H1 (cell line): ENCODE measurements around the gene ADAMTS8. TPM values are rescaled to one million over a fixed set of nuclear protein-coding genes. Genes with fewer than 3 reads are reported as not detected.

Source experiments
- KDM4A ChIP-seq: IDR thresholded peaks from one replicate; pipeline ENCODE4 v1.7.1; 2012; ENCODE audit warnings: low read depth, mild to moderate bottlenecking, moderate library complexity, low read length, inconsistent platforms; ENCODE audit not compliant: severe bottlenecking
- SIRT6 ChIP-seq: IDR thresholded peaks from one replicate; pipeline ENCODE4 v1.7.1; 2012; ENCODE audit warnings: low read length, inconsistent platforms
- polyA plus RNA-seq, 7 experiments: library from polyadenylated mRNA; depleted of rRNA in 3 of 7; stranded (reverse) in 5 of 7; unstranded in 2 of 7; fragments of >200 nt in 5 of 7; fragments of 200-250 nt in 2 of 7; gene quantifications; 1 replicate in 5 of 7; 2 replicates in 1 of 7; 4 replicates in 1 of 7; pipeline versions ENCODE4 v1.2.1 to v1.2.3, GENCODE V29; 2011 to 2013; ENCODE audit warnings: missing spikeins in 2 of 7, mixed read lengths in 2 of 7
- total RNA-seq: library from RNA; stranded (reverse); fragmentation: NEBNext Ultra II Directional; extraction: Animal tissue kit (Norgen Biotek cat#: 25700); gene quantifications from 2 replicates; pipeline ENCODE4 v1.2.1, GENCODE V29; 2021

ADAMTS8 gene
- total and polyA plus RNA-seq, 2 of the 8 experiments (the other 6 are each of a cell fraction or from before 2014, with no cell fraction given) = 9.3 to 16.6 TPM

DNA sequence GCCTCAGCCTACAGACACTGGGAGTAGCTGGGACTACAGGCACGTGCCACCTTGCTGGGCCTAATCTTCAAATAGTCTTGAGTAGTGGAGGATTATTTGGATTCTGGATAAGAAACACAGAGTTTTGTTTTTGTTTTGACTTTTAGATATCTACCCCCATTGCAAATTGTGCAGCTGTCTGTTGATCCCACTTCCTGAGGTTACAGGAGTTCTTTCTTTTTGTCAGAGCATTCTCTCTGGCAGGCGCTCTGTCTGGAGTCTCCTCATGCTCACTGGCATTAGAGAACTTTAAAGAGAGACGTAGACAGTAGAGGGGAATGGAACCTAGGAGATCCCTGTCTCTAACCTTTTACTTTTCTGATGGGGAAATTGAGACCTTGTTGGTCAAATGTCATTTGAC, 7.8 kb upstream of the ADAMTS8 start (continued):
- TF ChIP-seq SIRT6 (no peak), KDM4A (no peak)
